HL-60/S4 (cell line): Measurements from ENCODE around the gene SAE1.

Source experiments
- in situ Hi-C: fragments of 300-500 bp; cut with MboI; formaldehyde crosslinking; loops from 2 replicates; pipeline ENCODE4 v1.14.3; 2022; ENCODE audit warnings: low sequenced_read_pairs

SAE1 gene

DNA sequence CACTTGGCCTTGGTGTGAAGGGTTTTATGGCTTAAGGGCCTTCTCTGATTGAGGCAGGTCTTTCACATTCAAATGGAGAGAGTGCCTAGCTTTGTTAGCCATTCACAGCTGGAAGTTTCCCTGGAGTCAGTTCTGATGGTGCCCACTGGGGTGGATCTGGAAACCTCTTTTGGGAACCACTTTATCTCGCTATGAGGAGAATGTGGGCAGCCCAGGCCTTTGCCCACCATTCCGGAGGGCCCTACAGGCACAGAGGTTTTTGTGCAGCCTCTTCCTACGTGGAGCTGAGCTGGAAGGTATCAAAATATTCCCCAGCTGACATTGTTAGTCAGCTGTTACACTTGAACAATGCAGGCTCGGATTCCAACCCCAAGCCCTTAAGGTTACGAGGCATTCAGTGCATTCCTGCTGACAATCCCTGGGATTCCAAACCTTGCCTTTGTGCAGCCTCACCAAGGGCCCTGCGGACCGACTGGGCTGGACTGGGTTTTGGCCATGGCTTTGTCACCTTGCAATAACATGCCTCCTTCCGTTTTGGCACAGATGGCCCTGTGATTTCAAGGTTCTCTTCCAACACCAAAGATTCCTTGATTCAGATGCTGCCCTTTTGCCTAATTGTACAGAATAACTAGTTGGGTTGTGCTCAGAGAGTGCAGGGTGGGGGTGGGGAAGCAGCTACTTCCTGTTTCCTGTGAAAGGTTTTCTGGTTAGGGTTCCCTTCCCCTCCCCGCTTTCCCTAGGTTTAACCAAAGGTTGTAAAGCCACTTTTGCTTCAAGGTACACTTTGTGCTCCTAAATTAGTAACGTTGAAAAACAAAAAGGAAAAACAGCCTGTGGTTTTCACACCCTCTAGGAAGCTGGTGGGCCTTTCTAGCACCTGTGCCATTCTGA is 27.0 kb downstream of the SAE1 start:
- in situ Hi-C loops, result no loop called here

DNA sequence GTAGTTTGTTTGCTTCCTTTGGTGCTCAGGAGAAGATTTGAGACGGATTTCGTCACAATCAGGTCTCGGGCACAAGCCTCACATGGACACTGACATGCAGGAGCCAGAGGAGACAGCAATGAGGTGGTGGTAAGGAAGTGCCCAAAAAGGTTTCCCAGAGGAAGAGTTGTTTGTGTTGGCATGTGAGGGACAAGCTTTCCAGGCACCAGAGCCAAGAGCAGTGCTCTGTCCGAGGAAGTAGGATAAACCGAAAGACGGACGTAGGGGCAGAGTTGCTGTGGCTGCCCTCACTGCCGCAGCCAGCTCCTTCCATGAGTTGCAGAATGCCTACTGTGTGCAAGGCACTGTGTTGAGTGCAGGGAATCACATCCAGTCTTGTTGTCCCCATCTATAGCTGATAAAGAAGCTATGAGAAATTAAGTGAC is 27.7 kb downstream of the SAE1 start:
- in situ Hi-C loops, result no loop called here

DNA sequence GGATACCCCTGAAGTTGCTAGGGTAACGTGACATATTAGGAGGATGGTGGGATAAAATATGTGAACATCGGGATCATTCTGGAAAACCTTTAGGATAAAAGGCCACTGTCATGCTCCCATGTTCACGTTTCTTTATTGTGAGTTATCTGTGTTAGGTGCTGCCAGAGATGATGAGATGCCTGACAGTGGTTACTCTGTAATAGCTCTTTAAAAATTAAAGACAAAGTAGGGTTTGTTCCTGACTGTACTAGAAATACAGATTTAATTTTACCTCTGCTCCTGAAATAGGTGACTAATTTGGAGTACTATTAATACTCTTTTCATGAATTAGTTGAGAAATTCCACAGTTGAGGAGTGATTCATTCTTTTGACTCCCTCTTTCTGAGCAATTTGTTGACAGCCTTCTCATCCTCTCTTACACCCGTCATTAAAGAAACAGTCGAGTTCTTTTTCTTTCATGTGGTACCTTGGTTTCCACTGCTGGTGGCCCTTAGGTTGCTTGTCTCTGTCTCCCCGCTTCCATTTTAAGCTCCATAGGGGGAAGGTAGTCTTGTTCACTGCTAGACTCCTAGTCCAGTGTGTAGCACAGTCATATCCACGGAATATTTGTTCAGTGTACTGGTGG is 28.4 kb downstream of the SAE1 start:
- in situ Hi-C loops, result no loop called here

DNA sequence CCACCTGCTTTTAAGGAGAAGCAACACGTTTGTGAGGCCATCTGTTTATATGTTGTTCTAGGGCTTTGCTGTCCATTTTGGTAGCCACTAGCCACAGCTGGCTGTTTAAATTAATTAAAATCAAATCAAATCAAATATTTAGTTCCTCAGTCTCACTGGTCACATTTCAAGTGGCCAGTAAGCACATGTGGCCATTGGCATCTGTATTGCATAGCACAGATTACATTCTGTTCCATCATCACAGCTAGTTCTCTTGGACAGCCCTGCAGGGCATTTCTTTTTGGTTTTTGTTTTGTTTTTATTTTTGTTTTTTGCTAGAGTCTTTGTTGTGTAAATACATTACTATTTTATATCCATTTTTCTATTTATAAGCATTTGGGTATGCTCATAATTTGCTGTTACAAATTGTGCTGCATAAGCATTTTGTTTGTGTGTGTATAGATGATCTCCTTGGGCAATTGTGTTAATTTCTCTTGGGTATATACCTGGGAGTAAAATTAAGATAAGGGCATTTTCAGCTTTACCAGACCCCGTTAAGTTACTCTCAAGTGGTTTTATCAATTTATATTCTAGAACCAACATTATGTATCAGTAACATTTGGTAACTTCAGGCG is 31.3 kb downstream of the SAE1 start:
- in situ Hi-C loops, result no loop called here

DNA sequence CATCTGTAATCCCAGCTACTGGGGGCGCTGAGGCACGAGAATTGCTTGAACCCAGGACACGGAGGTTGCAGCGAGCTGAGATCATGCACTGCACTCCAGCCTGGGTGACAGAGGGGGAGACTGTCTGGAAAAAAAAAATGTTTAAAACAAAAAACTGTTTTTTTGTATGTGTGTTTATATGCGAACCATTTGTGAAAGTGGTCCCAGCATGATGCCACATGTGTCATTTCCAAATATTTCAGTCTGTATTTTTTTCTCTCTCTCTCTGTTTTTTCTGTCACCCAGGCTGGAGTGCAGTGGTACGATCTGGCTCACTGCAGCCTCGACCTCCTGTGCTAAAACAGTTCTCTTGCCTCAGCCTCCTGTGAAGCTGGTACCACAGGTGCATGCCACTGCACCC is 37.4 kb downstream of the SAE1 start:
- in situ Hi-C loops, result no loop called here

DNA sequence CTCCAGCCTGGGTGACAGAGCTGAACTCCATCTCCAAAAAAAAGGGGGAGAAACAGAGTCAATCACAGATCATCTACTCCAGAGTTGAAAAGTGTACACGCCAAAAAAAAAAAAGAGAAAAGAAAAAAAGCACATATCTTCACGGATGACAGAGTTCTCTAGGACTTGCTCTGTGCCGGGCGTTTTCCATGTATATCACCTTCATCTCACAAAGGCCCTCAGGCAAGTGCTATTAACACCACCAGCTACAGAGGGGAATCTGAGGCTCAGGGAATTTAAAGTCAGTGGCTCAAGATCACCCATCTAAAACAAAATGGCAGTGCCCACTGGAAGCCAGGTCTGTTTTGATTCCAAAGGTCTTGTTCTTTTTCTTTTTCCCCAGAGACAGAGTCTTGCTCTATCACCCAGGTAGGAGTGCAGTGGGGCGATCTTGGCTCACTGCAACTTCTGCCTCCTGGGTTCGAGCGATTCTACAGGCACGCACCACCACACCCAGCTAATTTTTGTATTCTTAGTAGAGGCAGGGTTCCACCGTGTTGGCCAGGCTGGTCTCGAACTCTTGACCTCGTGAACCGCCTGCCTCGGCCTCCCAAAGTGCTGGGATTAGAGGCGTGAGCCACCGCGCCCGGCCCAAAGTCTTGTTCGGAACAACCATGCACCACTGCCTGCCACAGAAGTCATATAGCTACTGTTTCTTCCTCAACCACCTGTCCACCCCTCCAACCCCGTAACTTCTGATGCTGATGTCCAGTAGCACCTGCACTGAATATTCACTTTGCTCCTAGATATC is 42.2 kb downstream of the SAE1 start:
- in situ Hi-C loops, result no loop called here

DNA sequence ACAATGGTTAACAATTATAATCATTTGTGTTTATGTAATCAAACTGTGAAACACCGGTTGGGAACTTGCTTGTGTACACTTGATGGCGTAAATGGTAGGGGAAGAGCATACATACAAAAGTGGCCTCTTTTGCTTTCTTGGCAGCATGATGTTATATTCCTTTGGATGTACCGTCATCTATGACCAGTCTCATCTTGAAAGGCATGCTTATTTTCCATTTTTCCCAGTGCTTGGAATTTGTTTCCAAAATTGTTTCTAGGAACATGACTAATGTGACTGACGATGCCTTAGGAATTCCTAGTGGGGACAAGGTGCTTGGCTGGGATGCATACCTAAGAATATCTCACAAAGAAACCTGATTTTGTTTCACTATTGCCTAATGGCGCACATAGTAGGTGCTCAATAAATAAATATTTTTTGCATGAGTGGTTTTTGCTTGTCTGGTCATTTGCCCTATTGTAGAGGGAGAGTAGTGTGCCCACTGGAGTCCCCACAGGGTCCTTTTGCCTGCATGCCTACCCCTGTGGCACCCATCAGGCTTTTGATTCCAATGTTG is 45.5 kb downstream of the SAE1 start:
- in situ Hi-C loops, result no loop called here

DNA sequence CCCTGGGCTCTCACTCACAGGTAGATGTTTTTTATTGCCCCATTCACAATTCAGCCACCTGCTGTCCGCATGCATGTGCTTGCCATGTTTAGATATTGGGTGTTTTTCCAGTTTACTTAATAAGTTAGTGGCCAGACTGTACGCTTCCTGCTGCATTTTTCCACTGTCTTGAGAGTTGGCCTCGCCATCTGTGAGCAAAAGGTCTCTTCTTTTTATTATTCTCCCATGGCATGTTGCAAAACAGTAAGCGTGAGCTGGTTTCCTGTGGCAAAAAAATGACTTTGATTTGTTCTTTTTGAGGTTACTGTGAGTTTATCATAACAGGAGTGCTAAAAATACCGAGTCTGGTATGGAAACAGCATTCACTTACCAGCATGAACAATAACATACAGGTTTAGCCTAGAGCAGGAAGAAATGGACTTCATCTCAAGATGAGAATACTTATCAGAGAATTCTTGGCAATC is 46.0 kb downstream of the SAE1 start:
- in situ Hi-C loops, result no loop called here

DNA sequence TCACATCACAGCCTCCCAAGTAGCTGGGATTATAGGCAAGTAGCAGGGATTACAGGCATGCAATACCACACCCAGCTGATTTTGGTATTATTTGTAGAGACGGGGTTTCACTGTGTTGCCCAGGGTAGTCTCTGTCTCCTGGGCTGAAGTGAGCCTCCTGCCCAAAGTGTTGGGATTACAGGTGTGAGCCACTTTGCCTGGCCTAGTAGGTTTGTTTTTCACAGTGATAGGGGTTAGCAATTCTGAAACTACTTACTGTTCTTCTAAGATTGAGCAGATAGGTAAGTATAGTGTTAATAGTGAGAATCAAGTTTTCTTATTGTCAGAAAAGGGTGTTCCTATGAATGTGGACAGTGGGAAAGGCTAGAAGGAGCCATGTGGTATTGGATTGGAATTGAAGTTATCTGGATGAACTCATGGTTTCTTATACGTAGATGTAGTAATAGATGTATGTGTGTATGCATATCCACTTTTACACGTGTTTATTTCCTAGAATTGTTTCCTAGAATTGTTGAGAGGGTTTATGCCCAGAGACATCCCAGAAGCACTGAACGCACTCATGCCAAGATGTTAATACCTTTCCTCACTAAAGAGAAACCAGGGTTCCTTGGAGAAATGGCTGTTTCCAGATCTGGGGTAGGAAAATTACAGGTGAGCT is 49.1 kb downstream of the SAE1 start:
- in situ Hi-C loops, result no loop called here

DNA sequence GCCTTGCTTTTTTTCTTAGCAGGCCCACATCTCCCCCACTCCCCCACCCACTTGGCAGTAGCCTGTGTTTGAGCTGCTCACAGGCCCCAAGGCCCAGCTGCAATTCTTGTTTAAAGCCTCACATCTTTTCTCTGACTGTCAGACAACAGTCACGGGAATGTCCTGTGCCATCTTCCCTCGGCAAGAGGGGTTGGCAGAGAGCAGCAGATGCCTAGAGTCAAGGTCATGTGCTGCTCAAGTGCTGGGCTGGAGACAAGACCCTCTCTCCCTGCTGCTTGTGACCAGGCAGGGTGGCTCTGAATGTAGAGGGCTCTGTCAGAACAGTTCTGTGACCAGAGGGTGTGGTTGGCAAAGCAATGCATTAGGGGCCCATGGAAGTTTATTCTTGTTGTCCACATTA is 53.0 kb downstream of the SAE1 start:
- in situ Hi-C loops, result no loop called here

DNA sequence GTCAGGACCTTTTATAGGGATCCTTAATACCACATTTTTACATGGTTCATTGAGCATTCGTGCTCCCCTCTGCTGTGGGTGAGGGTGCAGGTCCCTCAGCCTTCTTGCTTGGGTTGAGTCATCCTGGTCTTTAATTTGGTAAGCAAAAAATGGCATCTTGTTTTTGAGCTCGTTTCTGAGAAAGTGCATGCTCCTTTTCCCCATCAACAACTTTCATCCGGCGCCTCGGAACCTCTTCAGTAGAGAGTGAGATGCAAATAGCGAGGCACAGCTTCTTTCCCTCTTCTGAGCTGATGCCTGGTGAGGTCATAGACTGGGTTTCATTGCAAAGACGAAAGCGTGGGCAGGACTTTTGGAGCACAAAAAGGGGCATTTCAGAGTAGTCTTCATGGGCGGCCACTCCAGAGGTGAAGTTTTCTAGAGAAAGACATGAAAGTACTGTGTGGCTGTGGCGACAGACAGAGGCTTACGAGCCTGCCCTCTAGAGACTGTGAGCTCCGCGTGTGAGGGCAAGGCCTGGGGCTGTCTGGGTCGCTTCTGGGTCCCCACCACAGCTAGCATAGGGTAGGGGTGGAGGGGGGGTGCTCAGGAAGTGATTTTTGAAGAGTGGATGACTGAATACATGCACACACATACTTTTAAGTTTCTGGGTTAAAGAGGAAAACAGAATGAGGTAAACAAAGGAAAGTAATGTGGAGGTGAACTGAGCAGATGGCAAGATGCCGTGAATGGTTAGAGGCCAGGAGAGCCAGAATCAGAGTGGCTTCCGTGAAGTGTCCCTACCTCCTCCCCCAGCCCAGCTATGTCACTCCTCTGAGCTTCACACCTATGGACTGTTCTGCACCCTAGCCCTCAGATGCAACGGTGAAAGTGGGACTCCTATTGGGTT is 56.1 kb downstream of the SAE1 start:
- in situ Hi-C loops, result no loop called here

DNA sequence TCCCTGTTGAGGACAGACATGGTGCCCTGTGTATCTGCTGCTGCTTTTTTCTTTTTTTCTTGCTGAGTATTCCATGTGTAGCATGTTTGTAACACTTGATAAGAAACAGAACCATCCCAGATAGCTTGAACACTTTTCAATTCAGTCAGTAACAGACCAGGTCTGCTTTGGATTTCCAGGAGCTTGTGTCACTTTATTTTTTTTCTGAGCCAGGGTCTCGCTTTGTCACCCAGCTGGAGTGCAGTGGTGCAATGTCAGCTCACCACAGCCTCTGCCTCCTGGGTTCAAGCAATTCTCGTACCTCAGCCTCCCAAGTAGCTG is 56.7 kb downstream of the SAE1 start:
- in situ Hi-C loops, result no loop called here

DNA sequence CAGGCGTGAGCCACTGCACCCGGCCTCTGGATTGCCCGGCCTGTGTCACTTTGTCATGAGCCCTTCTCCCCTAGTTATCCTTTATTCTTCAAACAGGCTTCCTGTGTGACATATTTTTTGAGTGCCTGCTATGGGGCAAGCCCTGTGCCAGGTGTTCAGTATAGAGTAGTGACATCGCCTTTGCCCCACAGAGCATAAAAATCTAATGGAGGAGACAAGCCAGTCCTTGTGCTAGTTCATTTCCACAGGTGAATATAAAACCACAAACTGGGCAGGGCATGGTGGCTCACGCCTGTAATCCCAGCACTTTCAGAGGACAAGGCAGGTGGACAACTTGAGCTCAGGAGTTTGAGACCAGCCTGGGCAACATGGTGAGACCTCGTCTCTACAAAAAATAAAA is 57.2 kb downstream of the SAE1 start:
- in situ Hi-C loops, result no loop called here

DNA sequence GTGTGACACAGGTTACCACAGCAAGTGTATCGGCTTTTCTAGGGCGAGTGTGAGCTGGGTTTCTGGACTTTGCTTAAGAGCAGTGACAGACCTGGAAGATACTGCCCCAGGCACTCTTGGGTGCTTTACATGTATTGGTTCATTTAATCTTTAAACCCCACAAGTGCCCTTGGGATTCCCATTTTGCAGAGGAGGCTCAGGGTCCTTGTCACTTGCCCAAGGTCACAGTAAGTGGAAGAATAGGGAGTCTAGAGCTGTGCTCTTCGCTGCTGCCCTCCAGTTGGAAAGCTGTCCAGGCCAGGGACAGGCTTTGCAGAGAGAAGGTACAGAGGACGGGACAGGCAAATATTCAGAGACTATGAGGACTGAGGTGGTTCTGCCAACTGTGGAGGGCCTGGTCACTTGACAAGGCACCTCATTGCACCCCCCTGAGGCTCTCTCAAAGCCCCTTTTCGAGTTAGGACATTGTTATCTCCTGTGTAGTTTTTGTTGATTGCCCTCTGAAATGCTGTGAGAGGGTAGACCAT is 57.9 kb downstream of the SAE1 start:
- in situ Hi-C loops, result no loop called here

DNA sequence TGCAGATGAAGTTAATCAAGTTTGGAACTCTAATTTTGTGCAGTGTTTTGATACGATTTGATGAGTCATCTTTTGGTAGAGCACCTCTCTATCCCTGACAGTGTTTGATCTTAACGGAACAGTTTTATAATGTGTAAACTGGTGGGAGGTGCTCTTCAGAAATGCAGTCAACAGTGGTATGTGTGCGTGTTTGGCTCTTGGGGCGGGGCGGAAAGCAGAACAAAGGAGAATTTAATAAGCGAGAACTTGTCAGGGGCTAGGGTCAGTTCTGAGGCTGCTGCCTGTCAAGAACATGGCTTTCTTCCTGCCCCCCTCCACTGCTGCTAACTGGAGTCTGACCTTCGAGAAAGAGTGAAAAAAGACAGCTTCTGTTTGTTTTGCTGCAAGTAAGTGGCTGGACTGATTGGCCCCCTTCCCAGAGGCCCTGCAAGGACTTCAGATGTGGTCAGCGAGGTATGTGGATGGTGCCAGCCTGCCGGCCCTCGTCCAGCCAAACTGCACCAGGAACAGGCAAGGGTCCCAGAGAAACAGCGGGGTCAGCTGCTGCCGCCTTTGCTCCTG is 59.6 kb downstream of the SAE1 start:
- in situ Hi-C loops, result no loop called here

DNA sequence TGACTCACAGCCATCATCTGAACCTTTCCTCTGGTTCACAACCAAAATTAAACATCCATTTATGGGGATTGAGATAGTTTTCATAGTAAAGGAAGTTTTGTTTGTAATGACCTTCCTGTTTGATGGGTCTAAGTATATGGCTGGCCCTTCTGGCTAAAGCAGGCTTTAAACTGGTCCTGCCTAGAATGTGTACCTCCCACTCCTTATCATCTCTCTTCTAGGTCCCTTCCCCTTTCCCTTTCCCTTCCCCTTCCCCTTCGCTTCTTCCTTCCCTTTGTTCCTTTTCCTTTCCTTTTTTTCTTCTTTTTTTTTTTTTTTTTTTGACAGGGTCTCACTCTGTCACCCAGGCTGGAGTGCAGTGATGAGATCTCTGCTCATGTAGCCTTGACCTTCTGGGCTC is 64.8 kb downstream of the SAE1 start:
- in situ Hi-C loops, result no loop called here

DNA sequence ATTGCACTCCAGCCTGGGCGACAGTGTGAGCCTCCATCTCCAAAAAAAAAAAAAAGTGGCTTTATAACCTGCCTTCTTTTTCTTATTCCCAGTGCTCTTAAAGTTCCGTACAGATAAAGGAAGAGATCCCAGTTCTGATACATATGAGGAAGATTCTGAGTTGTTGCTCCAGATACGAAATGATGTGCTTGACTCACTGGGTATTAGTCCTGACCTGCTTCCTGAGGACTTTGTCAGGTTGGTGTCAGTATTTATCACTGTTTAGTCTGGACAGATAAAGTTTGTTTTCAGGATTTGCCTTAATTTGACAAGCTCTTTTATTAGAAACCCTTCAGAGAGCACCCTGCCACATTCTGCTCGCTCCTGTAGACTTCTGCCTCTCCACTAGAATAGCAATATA is 66.5 kb downstream of the SAE1 start:
- in situ Hi-C loops, result no loop called here

DNA sequence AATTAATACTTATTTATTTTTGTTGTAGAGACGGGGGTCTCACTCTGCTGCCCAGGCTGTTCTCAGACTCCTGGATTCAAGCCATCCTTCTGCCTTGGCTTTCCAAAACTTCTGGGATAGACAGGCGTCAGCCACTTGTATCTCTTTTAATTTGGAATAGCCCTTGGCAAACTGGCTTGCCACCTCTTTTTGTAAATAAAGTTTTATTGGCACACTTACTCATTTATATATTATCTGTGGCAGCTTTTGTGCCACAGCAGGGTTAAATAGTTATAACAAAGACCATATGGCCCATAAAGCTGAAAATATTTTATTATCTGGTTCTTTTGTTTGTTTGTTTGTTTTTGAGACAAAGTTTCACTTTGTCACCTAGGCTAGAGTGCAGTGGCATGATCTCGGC is 69.9 kb downstream of the SAE1 start:
- in situ Hi-C loops, result no loop called here

DNA sequence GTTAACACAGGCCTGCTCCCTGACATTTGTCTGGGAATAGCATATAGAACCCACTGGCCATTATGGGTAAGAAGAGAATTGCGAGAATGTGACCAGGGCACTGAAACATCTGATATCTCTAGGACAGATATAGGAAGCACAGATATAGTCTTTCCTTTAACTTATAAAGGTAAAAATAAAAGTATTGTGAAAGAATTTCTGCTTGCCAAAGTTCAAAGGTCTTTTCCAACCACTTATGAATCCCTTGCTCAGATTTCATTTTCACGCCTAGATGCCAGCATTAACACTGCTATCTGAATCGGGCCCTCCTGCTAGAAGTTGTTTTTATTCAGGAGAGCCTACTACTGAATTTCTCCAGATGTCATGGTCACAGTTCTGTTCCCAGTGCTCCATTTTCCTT is 72.6 kb downstream of the SAE1 start:
- in situ Hi-C loops, result no loop called here
